Mesenchymal stem cell (in vitro differentiated cells and primary cell): ENCODE measurements around the gene GXYLT1.

Experiments
- DNase-seq: peaks from one replicate; pipeline ENCODE4 v3.0.0-alpha.2; 2013
- H2AFZ ChIP-seq: one replicate; pipeline ENCODE4 v1.6.1; 2013; ENCODE audit warnings: low read depth, mild to moderate bottlenecking, control low read depth, inconsistent platforms, low read length, moderate library complexity
- H2AK5ac ChIP-seq: 2 replicates; pipeline ENCODE4 v1.6.1; 2013; ENCODE audit warnings: low read length, moderate library complexity, mild to moderate bottlenecking, inconsistent platforms; ENCODE audit not compliant: severe bottlenecking
- H2BK120ac ChIP-seq: one replicate; pipeline ENCODE4 v1.6.1; 2013; ENCODE audit warnings: low read depth, mild to moderate bottlenecking, inconsistent platforms, low read length, moderate library complexity
- H2BK12ac ChIP-seq, 2 experiments: one replicate each; pipeline ENCODE4 v1.6.1; 2013; ENCODE audit warnings: inconsistent platforms in 2 of 2, low read length in 2 of 2, mild to moderate bottlenecking in 2 of 2, moderate library complexity in 2 of 2, control low read depth in 1 of 2
- H2BK15ac ChIP-seq: one replicate; pipeline ENCODE4 v1.6.1; 2013; ENCODE audit warnings: mild to moderate bottlenecking, low read depth, inconsistent platforms; ENCODE audit not compliant: poor library complexity, severe bottlenecking
- H2BK5ac ChIP-seq: 2 replicates; pipeline ENCODE4 v1.6.1; 2013; ENCODE audit warnings: low read depth, mild to moderate bottlenecking, low read length, control low read depth, inconsistent platforms; ENCODE audit not compliant: poor library complexity, severe bottlenecking
- H3K14ac ChIP-seq, 2 experiments: one replicate each; pipeline ENCODE4 v1.6.1; 2013; ENCODE audit warnings: inconsistent platforms in 2 of 2, low read length in 2 of 2, control low read depth in 1 of 2, mild to moderate bottlenecking in 1 of 2, moderate library complexity in 1 of 2
- H3K18ac ChIP-seq, 2 experiments: one replicate each; pipeline ENCODE4 v1.6.1; 2013; ENCODE audit warnings: inconsistent platforms in 2 of 2, low read length in 2 of 2, control low read depth in 1 of 2, low read depth in 1 of 2, mild to moderate bottlenecking in 1 of 2
- H3K23ac ChIP-seq, 2 experiments: one replicate each; pipeline ENCODE4 v1.6.1; 2013; ENCODE audit warnings: inconsistent platforms in 2 of 2, low read length in 2 of 2, mild to moderate bottlenecking in 2 of 2, moderate library complexity in 2 of 2, control low read depth in 1 of 2
- H3K27ac ChIP-seq: 2 replicates; pipeline ENCODE4 v1.5.1; 2013; ENCODE audit warnings: mild to moderate bottlenecking, moderate library complexity, low read length, control low read depth, inconsistent platforms; ENCODE audit not compliant: poor library complexity, severe bottlenecking
- H3K27me3 ChIP-seq, 2 experiments: 2 replicates each; pipeline versions ENCODE4 v1.6.1 to v1.7.0; 2013; ENCODE audit warnings: low read length in 2 of 2, mild to moderate bottlenecking in 2 of 2, moderate library complexity in 2 of 2, control low read depth in 1 of 2, inconsistent platforms in 1 of 2; ENCODE audit not compliant: control insufficient read depth in 1 of 2, insufficient read depth in 1 of 2
- H3K36me3 ChIP-seq, 2 experiments: 2 replicates each; pipeline versions ENCODE4 v1.6.1 to v1.7.0; 2013; ENCODE audit warnings: low read length in 2 of 2, control low read depth in 1 of 2, inconsistent platforms in 1 of 2, low read depth in 1 of 2, mild to moderate bottlenecking in 1 of 2; ENCODE audit not compliant: insufficient read depth in 2 of 2, control insufficient read depth in 1 of 2
- H3K4ac ChIP-seq, 2 experiments: one replicate each; pipeline ENCODE4 v1.6.1; 2013; ENCODE audit warnings: inconsistent platforms in 2 of 2, low read length in 2 of 2, mild to moderate bottlenecking in 2 of 2, moderate library complexity in 2 of 2, control low read depth in 1 of 2, low read depth in 1 of 2
- H3K4me1 ChIP-seq: 2 replicates; pipeline ENCODE4 v1.6.1; 2013; ENCODE audit warnings: low read depth, low read length, control low read depth; ENCODE audit not compliant: control insufficient read depth, insufficient read depth
- H3K4me2 ChIP-seq: 2 replicates; pipeline ENCODE4 v1.6.1; 2013; ENCODE audit warnings: low read length, mild to moderate bottlenecking, inconsistent platforms; ENCODE audit not compliant: poor library complexity, severe bottlenecking
- H3K4me3 ChIP-seq, 2 experiments: 2 replicates each; pipeline versions ENCODE4 v1.5.1 to v1.7.0; 2013; ENCODE audit warnings: low read length in 2 of 2, mild to moderate bottlenecking in 2 of 2, control low read depth in 1 of 2, low read depth in 1 of 2; ENCODE audit not compliant: insufficient read depth in 1 of 2
- H3K79me1 ChIP-seq: replicated peaks from 2 replicates; pipeline ENCODE4 v1.6.1; 2013; ENCODE audit warnings: mild to moderate bottlenecking, control low read depth, low read length, inconsistent platforms; ENCODE audit not compliant: poor library complexity, severe bottlenecking
- H3K9ac ChIP-seq: 2 replicates; pipeline ENCODE4 v1.7.0; 2013; ENCODE audit warnings: mild to moderate bottlenecking, low read length, moderate library complexity
- H3K9me3 ChIP-seq: 2 replicates; pipeline ENCODE4 v1.7.0; 2013; ENCODE audit warnings: mild to moderate bottlenecking, low read length; ENCODE audit not compliant: control insufficient read depth
- H4K8ac ChIP-seq: one replicate; pipeline ENCODE4 v1.6.1; 2013; ENCODE audit warnings: inconsistent platforms, mild to moderate bottlenecking, low read length, moderate library complexity
- H4K91ac ChIP-seq: one replicate; pipeline ENCODE4 v1.6.1; 2013; ENCODE audit warnings: mild to moderate bottlenecking, low read length, inconsistent platforms
- WGBS: methylation state at CpG from one replicate; pipeline ENCODE4 v1.1.7; 2013; ENCODE audit warnings: mixed read lengths; 5-methylcytosine and 5-hydroxymethylcytosine counted together

The GXYLT1 gene

GRCh38 chr12:42094277-42094676, 50.4 kb downstream of the GXYLT1 start:
- no peak overlapping the region for H3K9ac ChIP-seq
- no peak overlapping the region for H2BK15ac ChIP-seq
- 78% methylated on average over 2 of the region's 5 CpGs for WGBS
- H2AK5ac ChIP-seq: peak overlapping the region; percentile 19
- no peak overlapping the region for H3K4me3 ChIP-seq
- no peak overlapping the region for H2BK12ac ChIP-seq
- DNase-seq: peak; percentile 82
- H3K4ac ChIP-seq: no peak overlapping the region
- no peak overlapping the region for H2BK120ac ChIP-seq
- no peak overlapping the region for H3K14ac ChIP-seq
- H3K36me3 ChIP-seq: peaks cover 0 to 32% of the 10 kb centered on the region in 2 experiments
- H3K9me3 ChIP-seq: no peaks in the 10 kb centered on the region
- no peak overlapping the region for H4K91ac ChIP-seq
- H3K79me1 ChIP-seq: peaks cover 10% of the 10 kb centered on the region
- H3K4me1 ChIP-seq: peaks cover 5% of the 10 kb centered on the region
- H3K27me3 ChIP-seq: no peaks in the 10 kb centered on the region
- H4K8ac ChIP-seq: no peak overlapping the region
- no peak overlapping the region for H3K23ac ChIP-seq
- peak overlapping the region; percentile 3 for H3K4me2 ChIP-seq
- peak overlapping the region; percentile 14 for H3K27ac ChIP-seq
- no peak overlapping the region for H2BK5ac ChIP-seq
- H2AFZ ChIP-seq: no peak overlapping the region
- H3K18ac ChIP-seq: no peak overlapping the region

DNA sequence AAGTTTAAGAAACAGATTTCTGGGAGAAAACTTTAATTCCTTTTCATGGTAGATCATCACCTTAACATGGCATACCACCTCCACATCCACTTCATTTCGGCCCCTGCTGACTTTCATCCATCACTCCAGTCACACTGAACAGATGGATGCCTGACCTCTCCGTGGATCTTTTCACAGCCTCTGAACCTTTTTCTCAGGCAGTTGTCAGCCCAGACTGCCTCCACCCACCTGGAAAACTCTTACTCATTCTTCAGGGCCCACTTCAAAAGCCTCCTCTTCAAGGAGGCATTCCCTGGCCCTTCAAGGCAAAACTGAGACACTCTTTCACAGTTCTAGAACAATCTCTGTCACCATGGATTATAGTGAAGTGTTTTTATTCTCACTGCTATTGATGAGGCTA, 52.9 kb downstream of the GXYLT1 start:
- WGBS: 44% methylated on average over 2 of the region's 2 CpGs
- Histone ChIP-seq H2BK15ac (no peak overlapping the region), H2AK5ac (no peak overlapping the region)

DNA sequence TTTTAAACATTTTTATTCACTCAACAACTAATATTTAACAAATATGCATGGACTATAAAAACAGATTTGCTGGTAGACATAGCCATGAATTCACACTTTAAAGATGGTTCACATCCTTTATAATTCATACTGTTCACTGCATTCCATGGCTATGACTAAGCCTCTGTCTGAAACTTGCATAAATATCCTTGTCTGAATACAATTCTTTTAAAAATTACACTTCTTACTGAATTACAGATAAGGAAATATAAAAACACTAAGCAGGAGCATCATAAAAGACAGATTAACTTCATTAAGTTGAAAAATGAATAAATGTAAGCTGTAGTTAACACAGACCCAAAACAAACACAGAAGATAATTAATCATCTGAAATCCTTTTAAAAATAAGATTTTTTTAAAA, 53.8 kb downstream of the GXYLT1 start:
- H3K36me3 ChIP-seq: peaks cover 0 to 23% of the 10 kb centered on the region in 2 experiments
- no peaks in the 10 kb centered on the region for H3K9me3 ChIP-seq
- no peak overlapping the region for H4K91ac ChIP-seq
- H3K9ac ChIP-seq: no peak overlapping the region
- H2BK15ac ChIP-seq: no peak overlapping the region
- H2BK120ac ChIP-seq: no peak overlapping the region
- no peak overlapping the region for H3K14ac ChIP-seq
- no peak overlapping the region for H3K18ac ChIP-seq
- peaks cover 12% of the 10 kb centered on the region for H3K79me1 ChIP-seq
- no peak overlapping the region for H2BK5ac ChIP-seq
- H4K8ac ChIP-seq: no peak overlapping the region
- no peak overlapping the region for H3K23ac ChIP-seq
- H3K4ac ChIP-seq: no peak overlapping the region
- no peak overlapping the region for H3K4me3 ChIP-seq
- peak; percentile 54 for DNase-seq
- no peak overlapping the region for H3K4me2 ChIP-seq
- H3K4me1 ChIP-seq: peaks cover 5% of the 10 kb centered on the region
- no peak overlapping the region for H2AFZ ChIP-seq
- H3K27me3 ChIP-seq: no peaks in the 10 kb centered on the region
- no peak overlapping the region for H2BK12ac ChIP-seq
- H2AK5ac ChIP-seq: no peak overlapping the region
- H3K27ac ChIP-seq: no peak overlapping the region

More for the DNA sequence above, 52.9 kb downstream of the GXYLT1 start:
- H3K9me3 ChIP-seq: no peaks in the 10 kb centered on the region
- H3K4me3 ChIP-seq: no peak overlapping the region
- H3K14ac ChIP-seq: no peak overlapping the region
- H3K27ac ChIP-seq: peak overlapping the region; percentile 75
- peaks cover 0 to 27% of the 10 kb centered on the region in 2 experiments for H3K36me3 ChIP-seq
- no peak overlapping the region for H2BK12ac ChIP-seq
- H2AFZ ChIP-seq: no peak overlapping the region
- peaks cover 5% of the 10 kb centered on the region for H3K4me1 ChIP-seq
- H3K18ac ChIP-seq: no peak overlapping the region
- no peak overlapping the region for H2BK120ac ChIP-seq
- no peak overlapping the region for H4K91ac ChIP-seq
- no peak overlapping the region for H3K4ac ChIP-seq
- H3K79me1 ChIP-seq: peaks cover 12% of the 10 kb centered on the region
- H3K27me3 ChIP-seq: no peaks in the 10 kb centered on the region
- no peak overlapping the region for H3K23ac ChIP-seq
- peak; percentile 23 for DNase-seq
- H3K9ac ChIP-seq: no peak overlapping the region
- H4K8ac ChIP-seq: no peak overlapping the region
- no peak overlapping the region for H2BK5ac ChIP-seq
- H3K4me2 ChIP-seq: no peak overlapping the region

DNA sequence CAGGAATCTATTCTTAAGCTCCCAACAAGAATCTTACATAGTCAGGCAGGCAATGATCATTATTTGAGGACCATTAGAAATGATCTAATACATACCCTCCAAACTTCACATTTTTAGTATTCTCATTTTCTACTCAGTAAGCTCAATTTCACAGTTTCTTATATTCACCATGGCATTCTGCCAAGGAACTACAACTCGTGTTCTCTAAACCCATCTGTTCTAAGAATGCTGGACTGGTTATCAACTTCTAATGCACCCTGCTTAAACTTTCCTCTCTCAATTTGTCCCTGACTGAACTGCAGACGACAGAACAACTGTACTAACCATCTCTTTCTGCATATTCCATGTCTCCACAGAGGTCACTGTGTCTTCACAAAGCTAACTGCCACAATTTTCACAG, 58.6 kb downstream of the GXYLT1 start:
- H3K9ac ChIP-seq: no peak overlapping the region
- 81% methylated on average over 2 of the region's 2 CpGs for WGBS
- H3K79me1 ChIP-seq: peaks cover 8% of the 10 kb centered on the region

More for the DNA sequence above, 58.6 kb downstream of the GXYLT1 start:
- no peak overlapping the region for H3K4me2 ChIP-seq
- H2BK120ac ChIP-seq: no peak overlapping the region
- H2AK5ac ChIP-seq: no peak overlapping the region
- no peak overlapping the region for H2BK5ac ChIP-seq
- no peak overlapping the region for H2BK15ac ChIP-seq
- H3K4me3 ChIP-seq: no peak overlapping the region
- no peak overlapping the region for H3K18ac ChIP-seq
- peaks cover 0 to 26% of the 10 kb centered on the region in 2 experiments for H3K36me3 ChIP-seq
- no peaks in the 10 kb centered on the region for H3K4me1 ChIP-seq
- peak; percentile 15 for DNase-seq
- H2AFZ ChIP-seq: no peak overlapping the region
- H3K27ac ChIP-seq: no peak overlapping the region
- no peak overlapping the region for H3K4ac ChIP-seq
- H4K8ac ChIP-seq: no peak overlapping the region
- no peak overlapping the region for H3K23ac ChIP-seq
- H3K9me3 ChIP-seq: no peaks in the 10 kb centered on the region
- H2BK12ac ChIP-seq: no peak overlapping the region
- no peak overlapping the region for H4K91ac ChIP-seq
- H3K27me3 ChIP-seq: no peaks in the 10 kb centered on the region
- no peak overlapping the region for H3K14ac ChIP-seq
